OCI-LY7 (cell line): ENCODE data around the gene IQCH. TPM values are rescaled to one million over a fixed set of nuclear protein-coding genes. Genes with fewer than 3 reads are reported as not detected.

Experiments used
- BruUV-seq: library from RNA; stranded (reverse); fragments of 400-500 nt; replicated peaks from 2 replicates; lab custom pipeline; 2021; lab: Mats Ljungman, UMichigan
- CTCF ChIA-PET: fragments of 300-600 bp; sonication (Branson Sonifier 250); formaldehyde crosslinking; loops from one replicate; lab custom pipeline; 2022; ENCODE audit warnings: antibody characterized with exemption; ENCODE audit not compliant: unreplicated experiment; lab: Charles Lee
- POLR2A ChIA-PET: fragments of 300-600 bp; sonication (Branson Sonifier 250); formaldehyde crosslinking; loops from one replicate; lab custom pipeline; 2022; ENCODE audit warnings: antibody characterized with exemption; lab: Charles Lee
- DNase-seq: peaks from one replicate; pipeline ENCODE4 v3.0.0-alpha.2; 2015; ENCODE audit warnings: low spot score
- H2AFZ ChIP-seq: fragments of 200-600 bp; sonication (generic), shearing (Covaris generic); 2 replicates; pipeline ENCODE4 v1.6.1; 2014; ENCODE audit warnings: mild to moderate bottlenecking, antibody characterized with exemption, low read length, moderate library complexity
- H3K27ac ChIP-seq: fragments of 200-600 bp; sonication (generic); 2 replicates; pipeline ENCODE4 v1.5.1; 2014; ENCODE audit warnings: mixed run types, low read depth, mild to moderate bottlenecking, moderate library complexity, low read length, inconsistent platforms; ENCODE audit not compliant: poor library complexity, severe bottlenecking
- H3K36me3 ChIP-seq: fragments of 200-600 bp; sonication (generic); 2 replicates; pipeline ENCODE4 v1.6.1; 2014; ENCODE audit warnings: mild to moderate bottlenecking, antibody characterized with exemption, low read length, moderate library complexity, mixed read lengths; ENCODE audit not compliant: insufficient read depth
- H3K4me1 ChIP-seq: fragments of 200-600 bp; sonication (generic); 2 replicates; pipeline ENCODE4 v1.5.1; 2014; ENCODE audit warnings: mild to moderate bottlenecking, low read length; ENCODE audit not compliant: insufficient read depth, poor library complexity, severe bottlenecking
- H3K4me2 ChIP-seq: fragments of 200-600 bp; sonication (generic); 2 replicates; pipeline ENCODE4 v1.6.1; 2014; ENCODE audit warnings: mild to moderate bottlenecking, low read length
- H3K4me3 ChIP-seq: fragments of 200-600 bp; sonication (generic); 2 replicates; pipeline ENCODE4 v1.5.1; 2014; ENCODE audit warnings: mild to moderate bottlenecking, low read depth, low read length; ENCODE audit not compliant: poor library complexity, severe bottlenecking
- H3K79me2 ChIP-seq: fragments of 200-600 bp; sonication (generic); 2 replicates; pipeline ENCODE4 v1.6.1; 2016; ENCODE audit warnings: low read depth, mild to moderate bottlenecking, low read length, moderate library complexity, mixed read lengths; ENCODE audit not compliant: insufficient read depth
- H3K9me2 ChIP-seq: fragments of 200-600 bp; sonication (generic); 2 replicates; pipeline ENCODE4 v1.6.1; 2016; ENCODE audit warnings: mild to moderate bottlenecking, low read length, mixed read lengths; ENCODE audit not compliant: insufficient read depth
- H3K9me3 ChIP-seq: fragments of 200-600 bp; sonication (generic); 2 replicates; pipeline ENCODE4 v1.6.1; 2014; ENCODE audit warnings: mild to moderate bottlenecking, mixed run types, low read length, mixed read lengths
- H4K20me1 ChIP-seq: fragments of 200-600 bp; sonication (generic); 2 replicates; pipeline ENCODE4 v1.6.1; 2014; ENCODE audit warnings: mild to moderate bottlenecking, antibody characterized with exemption, low read length, moderate library complexity, mixed read lengths; ENCODE audit not compliant: insufficient read depth
- CTCF ChIP-seq: fragments of 200-600 bp; sonication (generic); conservative IDR thresholded peaks from 2 replicates; pipeline ENCODE4 v1.5.1; 2014; ENCODE audit warnings: mild to moderate bottlenecking, antibody characterized with exemption, low read length, moderate library complexity, mixed read lengths
- EZH2phosphoT487 ChIP-seq: fragments of 200-600 bp; sonication (generic); IDR thresholded peaks from 2 replicates; pipeline ENCODE4 v1.6.1; 2018; ENCODE audit warnings: low read depth, borderline replicate concordance, mild to moderate bottlenecking, mixed run types, antibody characterized with exemption, low read length, moderate library complexity, mixed read lengths
- intact Hi-C: fragments of 100-400 bp; cut with micrococcal nuclease; formaldehyde crosslinking; loops from one replicate; pipeline ENCODE4 v1.10.0; 2022; ENCODE audit not compliant: unreplicated experiment
- total RNA-seq, 2 experiments: library from RNA; depleted of rRNA in 1 of 2; stranded (reverse); fragments of >200 nt in 1 of 2; shearing (Covaris generic) in 1 of 2; gene quantifications; 2 replicates each; pipeline ENCODE4 v1.2.3, GENCODE V29; 2014 to 2022

IQCH gene
- total RNA-seq, 2 experiments from 2014 or later, result 3.9 to 5.8 TPM

- ChIA-PET CTCF (no interaction called here), POLR2A (no interaction called here)
- Histone ChIP-seq H2AFZ (no peak overlapping the region), H3K4me3 (no peak overlapping the region), H3K79me2 (no peaks in the 10 kb centered on the region), H3K4me1 (peaks cover 7% of the 10 kb centered on the region), H3K36me3 (peaks cover 27% of the 10 kb centered on the region), H3K9me2 (no peaks in the 10 kb centered on the region), H4K20me1 (no peaks in the 10 kb centered on the region), H3K9me3 (no peaks in the 10 kb centered on the region), H3K4me2 (no peak overlapping the region), H3K27ac (no peak overlapping the region)
- DNase-seq, result no peak
- TF ChIP-seq CTCF (no peak), EZH2phosphoT487 (no peak)
- no TSS peak for BruUV-seq
- intact Hi-C loops, result no loop called here
Observed at GRCh38 chr15:67531379-67531914, 276.9 kb downstream of the IQCH start.

DNA sequence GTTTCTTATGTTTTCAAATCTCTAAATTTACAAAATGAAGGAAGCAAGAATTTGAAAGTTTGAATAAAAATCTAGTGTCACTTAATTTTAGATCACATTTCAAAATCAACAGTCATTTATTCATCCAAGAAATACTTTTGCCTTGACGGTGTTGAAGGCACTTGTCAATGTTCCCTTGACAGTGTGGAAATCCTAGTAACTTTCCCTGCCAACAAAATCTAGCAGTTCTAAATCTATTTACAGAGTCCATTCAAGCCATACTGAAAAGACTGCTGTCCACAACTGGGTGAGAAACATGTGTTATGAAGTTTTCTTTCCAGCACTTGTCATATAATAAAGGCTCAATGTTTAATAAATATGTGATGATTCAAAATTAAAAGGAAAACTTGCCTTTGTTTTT lies 279.3 kb downstream of the IQCH start:
- no TSS peak for BruUV-seq
- Histone ChIP-seq H3K4me3 (no peak overlapping the region), H4K20me1 (no peaks in the 10 kb centered on the region), H3K79me2 (no peaks in the 10 kb centered on the region), H3K4me1 (peaks cover 9% of the 10 kb centered on the region), H3K27ac (no peak overlapping the region), H3K4me2 (no peak overlapping the region), H3K36me3 (peaks cover 4% of the 10 kb centered on the region; the same call in 1 of the 2 replicates), H3K9me3 (no peaks in the 10 kb centered on the region; the same call in 1 of the 2 replicates), H2AFZ (no peak overlapping the region), H3K9me2 (no peaks in the 10 kb centered on the region)
- ChIA-PET POLR2A (interaction anchor here (1.0 to 1.3 kb wide), 2 partner anchors 8 to 13 kb away, joined by 3 to 4 read pairs; partner anchors contain the start of gene C15orf61), CTCF (no interaction called here)
- DNase-seq, result no peak
- no peak for TF ChIP-seq CTCF
- TF ChIP-seq EZH2phosphoT487, result no peak
- intact Hi-C loops, result no loop called here

DNA sequence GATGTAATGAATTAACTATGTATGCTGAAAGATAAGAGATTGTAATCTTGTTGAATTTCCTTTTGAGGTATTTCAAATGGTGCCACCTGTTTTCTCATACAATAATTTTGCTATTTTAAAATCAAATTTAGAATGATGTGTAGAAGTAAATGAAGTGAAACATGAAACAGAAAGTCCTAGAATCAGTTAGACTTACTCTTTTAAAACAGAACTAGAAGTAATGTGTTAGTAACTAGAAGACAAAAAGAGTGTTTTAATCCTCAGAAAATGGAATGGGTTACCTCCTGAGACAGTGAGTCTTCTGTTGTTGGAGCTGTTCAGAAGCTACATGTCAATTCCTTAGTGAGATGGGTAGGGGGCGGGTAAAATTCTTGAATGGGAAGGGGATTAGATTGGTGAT lies 279.8 kb downstream of the IQCH start:
- H3K4me2 ChIP-seq, result no peak overlapping the region
- POLR2A ChIA-PET, result interaction anchor here (1.0 to 1.3 kb wide), 2 partner anchors 9 to 13 kb away, joined by 3 to 4 read pairs; partner anchors contain the start of gene C15orf61
- no TSS peak for BruUV-seq

More for the DNA sequence above, 279.8 kb downstream of the IQCH start:
- intact Hi-C loops, result no loop called here
- no peak overlapping the region for H3K27ac ChIP-seq
- no peak overlapping the region for H2AFZ ChIP-seq
- H3K4me1 ChIP-seq, result peaks cover 13% of the 10 kb centered on the region
- H3K4me3 ChIP-seq, result no peak overlapping the region
- H3K9me3 ChIP-seq, result no peaks in the 10 kb centered on the region; the same call in 1 of the 2 replicates
- CTCF ChIA-PET, result no interaction called here
- DNase-seq, result no peak
- H3K36me3 ChIP-seq, result no peaks in the 10 kb centered on the region
- no peaks in the 10 kb centered on the region for H3K9me2 ChIP-seq
- no peaks in the 10 kb centered on the region for H4K20me1 ChIP-seq
- TF ChIP-seq CTCF, result no peak
- H3K79me2 ChIP-seq, result no peaks in the 10 kb centered on the region
